Measurements from ENCODE around the gene AEBP1. TPM values are rescaled to one million over a fixed set of nuclear protein-coding genes. Genes with fewer than 3 reads are reported as not detected.
A peak's percentile ranks its signal among the peaks of the same experiment; 100 is the strongest.

Gene AEBP1
- total and polyA plus RNA-seq, 9 of the 15 experiments (the other 6 are each of a cell fraction or from before 2014, with no cell fraction given): 0.03 to 0.78 (median 0.30) TPM; not detected in 2

DNA sequence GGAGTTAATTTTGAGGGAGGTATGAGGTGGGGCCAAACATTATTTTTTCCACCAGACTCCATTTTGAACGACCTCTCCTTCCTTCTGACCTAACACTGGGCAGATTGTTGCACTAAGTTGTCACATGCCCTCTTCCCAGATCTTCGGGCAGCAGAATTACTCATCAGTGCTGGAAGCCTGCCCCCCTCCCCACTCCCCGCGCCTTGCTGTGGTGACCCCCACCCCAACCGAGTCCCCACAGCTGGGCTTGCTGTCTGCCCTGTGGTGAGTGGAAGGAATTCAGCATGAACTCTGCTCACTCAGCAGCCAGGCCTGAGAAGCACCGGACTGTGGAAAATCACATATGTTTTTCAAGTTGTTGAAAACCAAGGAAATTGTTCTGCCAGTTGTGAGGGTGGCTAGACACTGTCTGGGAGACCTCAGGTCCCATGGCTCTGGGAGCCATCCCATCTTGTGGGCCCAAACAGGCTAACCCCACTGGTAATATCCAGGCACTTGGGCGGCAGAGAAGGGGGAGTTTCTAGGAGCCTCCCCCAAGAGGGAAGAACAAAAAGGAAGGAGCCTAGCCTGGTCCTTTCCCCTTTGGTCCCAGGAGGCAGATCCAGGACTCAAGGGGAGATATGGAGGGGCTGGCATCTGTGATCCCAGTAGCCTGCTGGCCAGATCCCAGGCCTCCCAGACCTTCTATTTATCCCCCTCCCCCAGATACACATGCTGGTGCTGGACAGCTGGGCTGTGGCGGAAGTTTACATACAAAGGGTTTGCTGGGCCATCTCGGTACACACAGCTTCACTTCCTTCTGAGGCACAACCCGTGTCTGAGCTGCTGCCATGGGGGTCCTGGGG lies 3.5 kb upstream of the AEBP1 start:
- Histone ChIP-seq H3K9me1 (ENCODE audit: control insufficient read depth, insufficient read depth, low read length) (no peaks in the 10 kb centered on the region), H2AFZ (ENCODE audit: low read depth, low read length) (peak overlapping the region; percentile 71), H3K79me2 (ENCODE audit: control insufficient read depth, insufficient read depth, low read length) (no peaks in the 10 kb centered on the region), H4K20me1 (replicated peaks; ENCODE audit: control insufficient read depth, insufficient read depth, low read length) (0 out of 2 replicates have a peak, but pooled peaks cover 4% of the 10 kb centered on the region), H3K4me2 (ENCODE audit: insufficient read depth, low read length) (no peak overlapping the region), H3K4me1 (replicated peaks in 1 of 2; ENCODE audit: control insufficient read depth in 2 of 2, insufficient read depth in 2 of 2, low read length in 2 of 2) (peaks cover 0 to 32% of the 10 kb centered on the region in 2 experiments; a peak in 4 of 5 replicates), H3K9me3 (replicated peaks; ENCODE audit: control insufficient read depth, insufficient read depth, low read depth, low read length) (no peaks in the 10 kb centered on the region), H3K27ac (ENCODE audit: extremely low read depth, low read depth, low read length) (no peak overlapping the region), H3K4me3 (no peak overlapping the region), H3K9ac (ENCODE audit: insufficient read depth in 1 of 2, low read depth in 2 of 2, low read length in 2 of 2) (peak overlapping the region in 1 of 2 experiments; percentile 29; a peak in 1 of 4 replicates), H3K27me3 (ENCODE audit: control insufficient read depth in 2 of 2, insufficient read depth in 2 of 2, low read length in 2 of 2) (peaks cover 15 to 23% of the 10 kb centered on the region in 2 experiments; a peak in 4 of 5 replicates), H3K36me3 (ENCODE audit: control insufficient read depth, insufficient read depth, low read length) (no peaks in the 10 kb centered on the region)
- POLR2A ChIA-PET: interaction anchor here (1.2 kb wide), 1 partner anchor 12 kb away, joined by 3 read pairs; no protein-coding TSS in a partner anchor
- 33% methylated on average over 9 of the region's 10 CpGs for WGBS (ENCODE audit: insufficient coverage, low coverage, missing lambda C conversion rate)
- no TSS peak for BruUV-seq (replicated peaks)
- ATAC-seq: peak; percentile 29
- in situ Hi-C loops (cut with MboI) (no loop called here), intact Hi-C loops (cut with micrococcal nuclease) (no loop called here)
- no peak for FAIRE-seq
- no peak for DNase-seq (ENCODE audit: extremely low read depth in 1 of 4, low spot score in 3 of 4)
- CTCF ChIA-PET (ENCODE audit: low intra/inter-chr PET ratio): no interaction called here
- TF ChIP-seq FUS (optimal IDR thresholded peaks at IDR 0.05; ENCODE audit: low read depth, low read length) (no peak), TEAD2 (tag; IDR thresholded peaks at IDR 0.05) (no peak), RBM34 (IDR thresholded peaks at IDR 0.05; ENCODE audit: borderline replicate concordance, insufficient read depth, low read length) (no peak), CBX5 (IDR thresholded peaks at IDR 0.05; ENCODE audit: borderline replicate concordance, low read depth) (no peak), HSF4 (CRISPR knock-in tag; IDR thresholded peaks at IDR 0.05; ENCODE audit: borderline replicate concordance) (no peak), NR2C2 (CRISPR knock-in tag; IDR thresholded peaks at IDR 0.05) (no peak), NR2C2 (tag; IDR thresholded peaks at IDR 0.05) (peak; percentile 61), ZNF589 (CRISPR knock-in tag; IDR thresholded peaks at IDR 0.05; ENCODE audit: low read depth) (peak; percentile 83; the same call in 1 of the 2 replicates)
- TF ChIP-seq, protein P1, sequence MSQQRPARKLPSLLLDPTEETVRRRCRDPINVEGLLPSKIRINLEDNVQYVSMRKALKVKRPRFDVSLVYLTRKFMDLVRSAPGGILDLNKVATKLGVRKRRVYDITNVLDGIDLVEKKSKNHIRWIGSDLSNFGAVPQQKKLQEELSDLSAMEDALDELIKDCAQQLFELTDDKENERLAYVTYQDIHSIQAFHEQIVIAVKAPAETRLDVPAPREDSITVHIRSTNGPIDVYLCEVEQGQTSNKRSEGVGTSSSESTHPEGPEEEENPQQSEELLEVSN (IDR thresholded peaks at IDR 0.05; ENCODE audit: borderline replicate concordance in 1 of 2, extremely low read depth in 1 of 2, insufficient read depth in 1 of 2, insufficient read length in 1 of 2, low read depth in 1 of 2, low read length in 1 of 2, poor library complexity in 1 of 2, severe bottlenecking in 1 of 2): no peak
- TF ChIP-seq, protein P2, sequence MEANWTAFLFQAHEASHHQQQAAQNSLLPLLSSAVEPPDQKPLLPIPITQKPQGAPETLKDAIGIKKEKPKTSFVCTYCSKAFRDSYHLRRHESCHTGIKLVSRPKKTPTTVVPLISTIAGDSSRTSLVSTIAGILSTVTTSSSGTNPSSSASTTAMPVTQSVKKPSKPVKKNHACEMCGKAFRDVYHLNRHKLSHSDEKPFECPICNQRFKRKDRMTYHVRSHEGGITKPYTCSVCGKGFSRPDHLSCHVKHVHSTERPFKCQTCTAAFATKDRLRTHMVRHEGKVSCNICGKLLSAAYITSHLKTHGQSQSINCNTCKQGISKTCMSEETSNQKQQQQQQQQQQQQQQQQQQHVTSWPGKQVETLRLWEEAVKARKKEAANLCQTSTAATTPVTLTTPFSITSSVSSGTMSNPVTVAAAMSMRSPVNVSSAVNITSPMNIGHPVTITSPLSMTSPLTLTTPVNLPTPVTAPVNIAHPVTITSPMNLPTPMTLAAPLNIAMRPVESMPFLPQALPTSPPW (CRISPR knock-in tag; IDR thresholded peaks at IDR 0.05): peak; percentile 40
- TF ChIP-seq, protein P3, sequence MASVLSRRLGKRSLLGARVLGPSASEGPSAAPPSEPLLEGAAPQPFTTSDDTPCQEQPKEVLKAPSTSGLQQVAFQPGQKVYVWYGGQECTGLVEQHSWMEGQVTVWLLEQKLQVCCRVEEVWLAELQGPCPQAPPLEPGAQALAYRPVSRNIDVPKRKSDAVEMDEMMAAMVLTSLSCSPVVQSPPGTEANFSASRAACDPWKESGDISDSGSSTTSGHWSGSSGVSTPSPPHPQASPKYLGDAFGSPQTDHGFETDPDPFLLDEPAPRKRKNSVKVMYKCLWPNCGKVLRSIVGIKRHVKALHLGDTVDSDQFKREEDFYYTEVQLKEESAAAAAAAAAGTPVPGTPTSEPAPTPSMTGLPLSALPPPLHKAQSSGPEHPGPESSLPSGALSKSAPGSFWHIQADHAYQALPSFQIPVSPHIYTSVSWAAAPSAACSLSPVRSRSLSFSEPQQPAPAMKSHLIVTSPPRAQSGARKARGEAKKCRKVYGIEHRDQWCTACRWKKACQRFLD (CRISPR knock-in tag; IDR thresholded peaks at IDR 0.05): 0 out of 2 replicates have a peak, but pooled peaks have one; percentile 23
- TF ChIP-seq, protein P4, sequence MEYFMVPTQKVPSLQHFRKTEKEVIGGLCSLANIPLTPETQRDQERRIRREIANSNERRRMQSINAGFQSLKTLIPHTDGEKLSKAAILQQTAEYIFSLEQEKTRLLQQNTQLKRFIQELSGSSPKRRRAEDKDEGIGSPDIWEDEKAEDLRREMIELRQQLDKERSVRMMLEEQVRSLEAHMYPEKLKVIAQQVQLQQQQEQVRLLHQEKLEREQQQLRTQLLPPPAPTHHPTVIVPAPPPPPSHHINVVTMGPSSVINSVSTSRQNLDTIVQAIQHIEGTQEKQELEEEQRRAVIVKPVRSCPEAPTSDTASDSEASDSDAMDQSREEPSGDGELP (CRISPR knock-in tag; IDR thresholded peaks at IDR 0.05; ENCODE audit: borderline replicate concordance): 0 out of 2 replicates have a peak, but pooled peaks have one; percentile 12
- TF ChIP-seq, protein P5, sequence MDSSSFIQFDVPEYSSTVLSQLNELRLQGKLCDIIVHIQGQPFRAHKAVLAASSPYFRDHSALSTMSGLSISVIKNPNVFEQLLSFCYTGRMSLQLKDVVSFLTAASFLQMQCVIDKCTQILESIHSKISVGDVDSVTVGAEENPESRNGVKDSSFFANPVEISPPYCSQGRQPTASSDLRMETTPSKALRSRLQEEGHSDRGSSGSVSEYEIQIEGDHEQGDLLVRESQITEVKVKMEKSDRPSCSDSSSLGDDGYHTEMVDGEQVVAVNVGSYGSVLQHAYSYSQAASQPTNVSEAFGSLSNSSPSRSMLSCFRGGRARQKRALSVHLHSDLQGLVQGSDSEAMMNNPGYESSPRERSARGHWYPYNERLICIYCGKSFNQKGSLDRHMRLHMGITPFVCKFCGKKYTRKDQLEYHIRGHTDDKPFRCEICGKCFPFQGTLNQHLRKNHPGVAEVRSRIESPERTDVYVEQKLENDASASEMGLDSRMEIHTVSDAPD (CRISPR knock-in tag; IDR thresholded peaks at IDR 0.05): no peak
